Cardiac fibroblast (primary cell): ENCODE results near the gene SMIM38.

Experiments
- DNase-seq, 2 donors: peaks; one replicate each; pipeline versions ENCODE4 v3.0.0 to v3.0.0-alpha.2; 2010; ENCODE audit warnings: low read depth in 2 of 2
- H3K4me3 ChIP-seq, 2 donors: replicated peaks in 1 of 2; 1 replicate in 1 of 2; 2 replicates in 1 of 2; pipeline ENCODE4 v1.5.1; 2011; ENCODE audit warnings: low read depth in 2 of 2, low read length in 2 of 2, mild to moderate bottlenecking in 2 of 2, moderate library complexity in 1 of 2
- TF ChIP-seq, protein P1 (sequence below): IDR thresholded peaks from one replicate; pipeline ENCODE4 v1.5.1; 2011; ENCODE audit warnings: low read depth, mild to moderate bottlenecking, low read length, inconsistent platforms

The SMIM38 gene

GRCh38 chr11:69192301-69192721 lies 36.6 kb downstream of the SMIM38 start:
- DNase-seq, result no peak
- TF ChIP-seq, protein P1, sequence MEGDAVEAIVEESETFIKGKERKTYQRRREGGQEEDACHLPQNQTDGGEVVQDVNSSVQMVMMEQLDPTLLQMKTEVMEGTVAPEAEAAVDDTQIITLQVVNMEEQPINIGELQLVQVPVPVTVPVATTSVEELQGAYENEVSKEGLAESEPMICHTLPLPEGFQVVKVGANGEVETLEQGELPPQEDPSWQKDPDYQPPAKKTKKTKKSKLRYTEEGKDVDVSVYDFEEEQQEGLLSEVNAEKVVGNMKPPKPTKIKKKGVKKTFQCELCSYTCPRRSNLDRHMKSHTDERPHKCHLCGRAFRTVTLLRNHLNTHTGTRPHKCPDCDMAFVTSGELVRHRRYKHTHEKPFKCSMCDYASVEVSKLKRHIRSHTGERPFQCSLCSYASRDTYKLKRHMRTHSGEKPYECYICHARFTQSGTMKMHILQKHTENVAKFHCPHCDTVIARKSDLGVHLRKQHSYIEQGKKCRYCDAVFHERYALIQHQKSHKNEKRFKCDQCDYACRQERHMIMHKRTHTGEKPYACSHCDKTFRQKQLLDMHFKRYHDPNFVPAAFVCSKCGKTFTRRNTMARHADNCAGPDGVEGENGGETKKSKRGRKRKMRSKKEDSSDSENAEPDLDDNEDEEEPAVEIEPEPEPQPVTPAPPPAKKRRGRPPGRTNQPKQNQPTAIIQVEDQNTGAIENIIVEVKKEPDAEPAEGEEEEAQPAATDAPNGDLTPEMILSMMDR, result no peak
- H3K4me3 ChIP-seq, result no peak overlapping the region

DNA sequence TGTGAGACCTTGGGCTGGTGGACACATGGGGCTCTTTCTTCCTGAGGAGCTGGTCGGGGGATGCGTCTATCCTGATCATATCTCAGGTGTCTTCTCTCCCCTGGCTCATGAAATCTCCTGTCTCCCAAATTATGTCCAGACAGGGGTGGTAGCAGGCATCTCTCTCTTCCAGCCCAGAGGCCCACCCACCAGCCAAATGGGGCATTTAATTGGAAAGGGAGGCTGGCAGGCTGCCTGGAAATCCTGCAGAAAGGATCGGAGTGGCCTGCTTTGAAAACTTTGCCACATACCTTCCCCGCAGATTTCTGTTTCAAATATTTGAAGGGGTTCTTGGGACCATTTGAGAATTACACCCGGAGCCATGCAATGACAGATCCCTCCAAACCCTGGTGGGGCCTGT lies 37.4 kb downstream of the SMIM38 start:
- TF ChIP-seq, protein P1, result no peak
- DNase-seq, result no peak

GRCh38 chr11:69193629-69194028 lies 37.9 kb downstream of the SMIM38 start:
- DNase-seq, result no peak
- no peak overlapping the region for H3K4me3 ChIP-seq
- TF ChIP-seq, protein P1, result no peak

More for the DNA sequence above, 37.4 kb downstream of the SMIM38 start:
- H3K4me3 ChIP-seq, result no peak overlapping the region

- no peak overlapping the region for H3K4me3 ChIP-seq
- DNase-seq, result no peak
- TF ChIP-seq, protein P1, result no peak
These were observed 38.7 kb downstream of the SMIM38 start for GRCh38 chr11:69194396-69194795.

DNA sequence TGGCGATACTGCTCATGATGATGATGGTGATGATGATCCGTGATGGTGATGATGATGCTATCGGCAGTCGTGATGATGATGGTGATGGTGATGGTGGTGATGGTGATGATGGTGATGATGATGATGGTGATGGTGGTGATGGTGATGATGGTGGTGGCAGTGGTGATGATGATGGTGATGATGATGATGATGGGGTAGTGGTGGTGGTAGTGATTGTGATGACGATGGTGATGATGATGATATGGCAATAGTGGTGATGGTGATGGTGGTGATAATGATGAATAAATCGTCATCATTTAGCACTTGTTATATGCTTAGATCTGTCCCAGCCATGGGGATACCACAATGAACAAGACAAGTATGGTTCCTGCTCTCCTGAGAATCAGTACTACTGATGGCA lies 39.2 kb downstream of the SMIM38 start:
- no peak overlapping the region for H3K4me3 ChIP-seq
- DNase-seq, result no peak
- TF ChIP-seq, protein P1, result no peak

GRCh38 chr11:69195824-69196782 lies 40.4 kb downstream of the SMIM38 start:
- TF ChIP-seq, protein P1, result no peak
- DNase-seq, result no peak
- no peak overlapping the region for H3K4me3 ChIP-seq
